Measurements from ENCODE around the gene PAIP2.
A peak's percentile ranks its signal among the peaks of the same experiment; 100 is the strongest.

PAIP2 gene

GRCh38 chr5:139395844-139396640 is 54.4 kb downstream of the PAIP2 start:
- H3K27me3 ChIP-seq (replicated peaks; ENCODE audit: control insufficient read depth, insufficient read depth, low read length), result peaks cover 12% of the 10 kb centered on the region
- peaks cover 9% of the 10 kb centered on the region for H3K4me1 ChIP-seq (ENCODE audit: control insufficient read depth, insufficient read depth, low read length)
- no peak overlapping the region for H3K4me3 ChIP-seq (ENCODE audit: low read length)
- no peak for DNase-seq (ENCODE audit: low read depth)
- H3K36me3 ChIP-seq (ENCODE audit: control insufficient read depth, insufficient read depth, low read length, severe bottlenecking), result no peaks in the 10 kb centered on the region
- H3K9ac ChIP-seq (ENCODE audit: low read length), result no peak overlapping the region
- H3K9me3 ChIP-seq (ENCODE audit: control insufficient read depth, low read length), result no peaks in the 10 kb centered on the region

GRCh38 chr5:139396691-139397090 is 55.0 kb downstream of the PAIP2 start:
- H3K36me3 ChIP-seq (ENCODE audit: control insufficient read depth, insufficient read depth, low read length, severe bottlenecking), result no peaks in the 10 kb centered on the region
- H3K9ac ChIP-seq (ENCODE audit: low read length), result no peak overlapping the region
- H3K9me3 ChIP-seq (ENCODE audit: control insufficient read depth, low read length), result no peaks in the 10 kb centered on the region
- peaks cover 3% of the 10 kb centered on the region for H3K4me1 ChIP-seq (ENCODE audit: control insufficient read depth, insufficient read depth, low read length)
- no peak overlapping the region for H3K4me3 ChIP-seq (ENCODE audit: low read length)
- DNase-seq (ENCODE audit: low read depth), result no peak
- H3K27me3 ChIP-seq (replicated peaks; ENCODE audit: control insufficient read depth, insufficient read depth, low read length), result peaks cover 12% of the 10 kb centered on the region

GRCh38 chr5:139397921-139398320 is 56.3 kb downstream of the PAIP2 start:
- DNase-seq (ENCODE audit: low read depth), result no peak
- no peak overlapping the region for H3K4me3 ChIP-seq (ENCODE audit: low read length)
- peaks cover 11% of the 10 kb centered on the region for H3K27me3 ChIP-seq (replicated peaks; ENCODE audit: control insufficient read depth, insufficient read depth, low read length)
- H3K9ac ChIP-seq (ENCODE audit: low read length), result no peak overlapping the region
- H3K4me1 ChIP-seq (ENCODE audit: control insufficient read depth, insufficient read depth, low read length), result peaks cover 4% of the 10 kb centered on the region
- no peaks in the 10 kb centered on the region for H3K9me3 ChIP-seq (ENCODE audit: control insufficient read depth, low read length)
- H3K36me3 ChIP-seq (ENCODE audit: control insufficient read depth, insufficient read depth, low read length, severe bottlenecking), result no peaks in the 10 kb centered on the region

GRCh38 chr5:139399501-139400121 is 58.0 kb downstream of the PAIP2 start:
- DNase-seq (ENCODE audit: low read depth), result no peak
- peaks cover 7% of the 10 kb centered on the region for H3K4me1 ChIP-seq (ENCODE audit: control insufficient read depth, insufficient read depth, low read length)
- no peak overlapping the region for H3K4me3 ChIP-seq (ENCODE audit: low read length)
- H3K9me3 ChIP-seq (ENCODE audit: control insufficient read depth, low read length), result no peaks in the 10 kb centered on the region
- no peaks in the 10 kb centered on the region for H3K27me3 ChIP-seq (replicated peaks; ENCODE audit: control insufficient read depth, insufficient read depth, low read length)
- no peak overlapping the region for H3K9ac ChIP-seq (ENCODE audit: low read length)
- no peaks in the 10 kb centered on the region for H3K36me3 ChIP-seq (ENCODE audit: control insufficient read depth, insufficient read depth, low read length, severe bottlenecking)

GRCh38 chr5:139401546-139401945 is 59.9 kb downstream of the PAIP2 start:
- DNase-seq (ENCODE audit: low read depth), result no peak
- no peak overlapping the region for H3K9ac ChIP-seq (ENCODE audit: low read length)
- H3K4me3 ChIP-seq (ENCODE audit: low read length), result no peak overlapping the region
- H3K4me1 ChIP-seq (ENCODE audit: control insufficient read depth, insufficient read depth, low read length), result peaks cover 7% of the 10 kb centered on the region
- no peaks in the 10 kb centered on the region for H3K36me3 ChIP-seq (ENCODE audit: control insufficient read depth, insufficient read depth, low read length, severe bottlenecking)
- no peaks in the 10 kb centered on the region for H3K27me3 ChIP-seq (replicated peaks; ENCODE audit: control insufficient read depth, insufficient read depth, low read length)
- no peaks in the 10 kb centered on the region for H3K9me3 ChIP-seq (ENCODE audit: control insufficient read depth, low read length)

- H3K4me1 ChIP-seq (ENCODE audit: control insufficient read depth, insufficient read depth, low read length), result peaks cover 7% of the 10 kb centered on the region
- no peaks in the 10 kb centered on the region for H3K36me3 ChIP-seq (ENCODE audit: control insufficient read depth, insufficient read depth, low read length, severe bottlenecking)
- H3K27me3 ChIP-seq (replicated peaks; ENCODE audit: control insufficient read depth, insufficient read depth, low read length), result no peaks in the 10 kb centered on the region
- H3K9me3 ChIP-seq (ENCODE audit: control insufficient read depth, low read length), result no peaks in the 10 kb centered on the region
- DNase-seq (ENCODE audit: low read depth), result no peak
- no peak overlapping the region for H3K9ac ChIP-seq (ENCODE audit: low read length)
- no peak overlapping the region for H3K4me3 ChIP-seq (ENCODE audit: low read length)
Observed at GRCh38 chr5:139402561-139403158, 61.0 kb downstream of the PAIP2 start.

- peak overlapping the region; percentile 80 for H3K4me3 ChIP-seq (ENCODE audit: low read length)
- H3K36me3 ChIP-seq (ENCODE audit: control insufficient read depth, insufficient read depth, low read length, severe bottlenecking), result no peaks in the 10 kb centered on the region
- H3K9ac ChIP-seq (ENCODE audit: low read length), result peak overlapping the region; percentile 81
- no peak for DNase-seq (ENCODE audit: low read depth)
- no peaks in the 10 kb centered on the region for H3K9me3 ChIP-seq (ENCODE audit: control insufficient read depth, low read length)
- no peaks in the 10 kb centered on the region for H3K27me3 ChIP-seq (replicated peaks; ENCODE audit: control insufficient read depth, insufficient read depth, low read length)
- H3K4me1 ChIP-seq (ENCODE audit: control insufficient read depth, insufficient read depth, low read length), result peaks cover 7% of the 10 kb centered on the region
Observed at GRCh38 chr5:139403418-139403786, 61.7 kb downstream of the PAIP2 start.

GRCh38 chr5:139403787-139404483 is 62.3 kb downstream of the PAIP2 start, which contains the start of gene SPATA24:
Gene SPATA24 (minus strand): TSS chr5:139404089. CDS start chr5:139404060, 29 bp downstream.
- Histone ChIP-seq H3K9ac (ENCODE audit: low read length) (peak within 1 kb of the TSS; percentile 81), H3K27me3 (replicated peaks; ENCODE audit: control insufficient read depth, insufficient read depth, low read length) (no peaks in the 10 kb centered on the region), H3K9me3 (ENCODE audit: control insufficient read depth, low read length) (no peaks in the 10 kb centered on the region), H3K4me1 (ENCODE audit: control insufficient read depth, insufficient read depth, low read length) (peaks cover 7% of the 10 kb centered on the region), H3K36me3 (ENCODE audit: control insufficient read depth, insufficient read depth, low read length, severe bottlenecking) (no peaks in the 10 kb centered on the region), H3K4me3 (ENCODE audit: low read length) (peak within 1 kb of the TSS; percentile 80)
- peak; percentile 99 for DNase-seq (ENCODE audit: low read depth)

GRCh38 chr5:139404484-139404840 is 62.8 kb downstream of the PAIP2 start:
- Histone ChIP-seq H3K4me1 (ENCODE audit: control insufficient read depth, insufficient read depth, low read length) (peaks cover 7% of the 10 kb centered on the region), H3K9me3 (ENCODE audit: control insufficient read depth, low read length) (no peaks in the 10 kb centered on the region), H3K36me3 (ENCODE audit: control insufficient read depth, insufficient read depth, low read length, severe bottlenecking) (no peaks in the 10 kb centered on the region), H3K9ac (ENCODE audit: low read length) (peak overlapping the region; percentile 81), H3K27me3 (replicated peaks; ENCODE audit: control insufficient read depth, insufficient read depth, low read length) (no peaks in the 10 kb centered on the region), H3K4me3 (ENCODE audit: low read length) (peak overlapping the region; percentile 80)
- DNase-seq (ENCODE audit: low read depth), result no peak

GRCh38 chr5:139406963-139407362 is 65.3 kb downstream of the PAIP2 start:
- Histone ChIP-seq H3K9ac (ENCODE audit: low read length) (no peak overlapping the region), H3K9me3 (ENCODE audit: control insufficient read depth, low read length) (no peaks in the 10 kb centered on the region), H3K4me1 (ENCODE audit: control insufficient read depth, insufficient read depth, low read length) (peaks cover 20% of the 10 kb centered on the region), H3K36me3 (ENCODE audit: control insufficient read depth, insufficient read depth, low read length, severe bottlenecking) (no peaks in the 10 kb centered on the region), H3K27me3 (replicated peaks; ENCODE audit: control insufficient read depth, insufficient read depth, low read length) (no peaks in the 10 kb centered on the region), H3K4me3 (ENCODE audit: low read length) (no peak overlapping the region)
- DNase-seq (ENCODE audit: low read depth), result no peak

- no peak for DNase-seq (ENCODE audit: low read depth)
- Histone ChIP-seq H3K9me3 (ENCODE audit: control insufficient read depth, low read length) (no peaks in the 10 kb centered on the region), H3K27me3 (replicated peaks; ENCODE audit: control insufficient read depth, insufficient read depth, low read length) (no peaks in the 10 kb centered on the region), H3K4me3 (ENCODE audit: low read length) (no peak overlapping the region), H3K4me1 (ENCODE audit: control insufficient read depth, insufficient read depth, low read length) (peaks cover 20% of the 10 kb centered on the region), H3K9ac (ENCODE audit: low read length) (no peak overlapping the region), H3K36me3 (ENCODE audit: control insufficient read depth, insufficient read depth, low read length, severe bottlenecking) (no peaks in the 10 kb centered on the region)
Observed at GRCh38 chr5:139407517-139407916, 65.9 kb downstream of the PAIP2 start.

All from adipocyte (in vitro differentiated cells).